IMR-90 (cell line): Measurements from ENCODE around the gene TREM1. TPM values are rescaled to one million over a fixed set of nuclear protein-coding genes. Genes with fewer than 3 reads are reported as not detected.

Source experiments
- ATAC-seq: fragments of 200-7000 bp; cut with Tn5 transposase; 2 replicates; pipeline ENCODE4 v1.9.1; 2020; ENCODE audit warnings: low read depth, mild to moderate bottlenecking, moderate library complexity
- BruUV-seq: library from RNA; stranded (reverse); fragments of 400-500 nt; replicated peaks from 2 replicates; lab custom pipeline; 2021; lab: Mats Ljungman, UMichigan
- CTCF ChIA-PET: fragments of 300-600 bp; formaldehyde crosslinking; extraction: SDS; loops from one replicate; lab custom pipeline; 2021; ENCODE audit warnings: antibody characterized with exemption; lab: Yijun Ruan, JAX
- POLR2A ChIA-PET: fragments of 300-600 bp; sonication (Branson Sonifier 250); formaldehyde crosslinking; loops from one replicate; lab custom pipeline; 2022; ENCODE audit warnings: antibody characterized with exemption; ENCODE audit not compliant: unreplicated experiment; lab: Charles Lee
- DNase-seq: peaks from one replicate; pipeline ENCODE4 v3.0.0; 2013
- H2AFZ ChIP-seq: replicated peaks from 2 replicates; pipeline ENCODE3; 2013; ENCODE audit warnings: low read length, mild to moderate bottlenecking; ENCODE audit not compliant: poor library complexity
- H2AK5ac ChIP-seq: 2 replicates; pipeline ENCODE4 v1.6.1; 2013; ENCODE audit warnings: low read depth, low read length, inconsistent platforms
- H2AK9ac ChIP-seq: replicated peaks from 2 replicates; pipeline ENCODE3; 2013; ENCODE audit warnings: mild to moderate bottlenecking, low read depth, low read length, moderate library complexity; ENCODE audit not compliant: poor library complexity
- H2BK120ac ChIP-seq: 2 replicates; pipeline ENCODE4 v1.6.1; 2013; ENCODE audit warnings: low read depth, low read length, inconsistent platforms
- H2BK15ac ChIP-seq: 3 replicates; pipeline ENCODE4 v1.6.1; 2013; ENCODE audit warnings: low read depth, low read length, inconsistent platforms
- H2BK20ac ChIP-seq: 2 replicates; pipeline ENCODE4 v1.6.1; 2013; ENCODE audit warnings: low read depth, mild to moderate bottlenecking, inconsistent platforms, low read length, moderate library complexity
- H2BK5ac ChIP-seq: 2 replicates; pipeline ENCODE4 v1.6.1; 2013; ENCODE audit warnings: mild to moderate bottlenecking, low read depth, low read length, inconsistent platforms; ENCODE audit not compliant: poor library complexity, severe bottlenecking
- H3K14ac ChIP-seq: replicated peaks from 2 replicates; pipeline ENCODE4 v1.6.1; 2013; ENCODE audit warnings: low read depth, low read length, inconsistent platforms
- H3K18ac ChIP-seq: 2 replicates; pipeline ENCODE4 v1.6.1; 2013; ENCODE audit warnings: low read depth, low read length, control low read depth
- H3K23ac ChIP-seq: 2 replicates; pipeline ENCODE4 v1.6.1; 2013; ENCODE audit warnings: low read depth, low read length, inconsistent platforms
- H3K27ac ChIP-seq: 2 replicates; pipeline ENCODE4 v1.5.1; 2013; ENCODE audit warnings: mild to moderate bottlenecking, control low read depth, low read length; ENCODE audit not compliant: insufficient read depth
- H3K27me3 ChIP-seq: 2 replicates; pipeline ENCODE4 v1.6.1; 2013; ENCODE audit warnings: low read length; ENCODE audit not compliant: control insufficient read depth, insufficient read depth
- H3K36me3 ChIP-seq: 2 replicates; pipeline ENCODE4 v1.6.1; 2013; ENCODE audit warnings: low read length, mixed read lengths; ENCODE audit not compliant: control insufficient read depth, insufficient read depth
- H3K4ac ChIP-seq: 2 replicates; pipeline ENCODE4 v1.6.1; 2013; ENCODE audit warnings: low read depth, low read length, inconsistent platforms
- H3K4me1 ChIP-seq: 2 replicates; pipeline ENCODE4 v1.6.1; 2013; ENCODE audit warnings: low read length, mixed read lengths; ENCODE audit not compliant: control insufficient read depth, insufficient read depth
- H3K4me2 ChIP-seq: 2 replicates; pipeline ENCODE4 v1.6.1; 2013; ENCODE audit warnings: low read depth, mild to moderate bottlenecking, control low read depth, low read length, moderate library complexity
- H3K4me3 ChIP-seq: 2 replicates; pipeline ENCODE4 v1.5.1; 2013; ENCODE audit warnings: low read depth, mild to moderate bottlenecking, control low read depth, low read length, moderate library complexity; ENCODE audit not compliant: insufficient read depth
- H3K56ac ChIP-seq: 2 replicates; pipeline ENCODE4 v1.6.1; 2013; ENCODE audit warnings: low read length, inconsistent platforms; ENCODE audit not compliant: insufficient read depth; ENCODE audit errors: extremely low read depth
- H3K79me1 ChIP-seq, 2 experiments: 2 replicates each; pipeline ENCODE4 v1.6.1; 2013; ENCODE audit warnings: low read length in 2 of 2, inconsistent platforms in 1 of 2, low read depth in 1 of 2
- H3K9ac ChIP-seq: 2 replicates; pipeline ENCODE4 v1.6.1; 2013; ENCODE audit warnings: low read depth, low read length, control low read depth
- H3K9me1 ChIP-seq: 2 replicates; pipeline ENCODE4 v1.6.1; 2013; ENCODE audit warnings: low read length, inconsistent platforms; ENCODE audit not compliant: insufficient read depth
- H3K9me3 ChIP-seq: 2 replicates; pipeline ENCODE4 v1.6.1; 2013; ENCODE audit warnings: low read length; ENCODE audit not compliant: control insufficient read depth, insufficient read depth
- H4K20me1 ChIP-seq: 2 replicates; pipeline ENCODE4 v1.6.1; 2013; ENCODE audit warnings: low read length, inconsistent platforms; ENCODE audit not compliant: insufficient read depth
- H4K5ac ChIP-seq: 2 replicates; pipeline ENCODE4 v1.6.1; 2013; ENCODE audit warnings: mild to moderate bottlenecking, low read depth, low read length, control low read depth
- H4K8ac ChIP-seq, 2 experiments: 2 replicates each; pipeline ENCODE4 v1.6.1; 2013; ENCODE audit warnings: low read depth in 2 of 2, low read length in 2 of 2, control low read depth in 1 of 2, inconsistent platforms in 1 of 2
- H4K91ac ChIP-seq: 2 replicates; pipeline ENCODE4 v1.6.1; 2013; ENCODE audit warnings: low read depth, low read length, inconsistent platforms; ENCODE audit not compliant: insufficient read depth
- FOS ChIP-seq: fragments of 150-350 bp; IDR thresholded peaks from 2 replicates; pipeline ENCODE4 v1.6.1; 2016; ENCODE audit warnings: low read depth, low read length
- NFE2L2 ChIP-seq: fragments of 150-350 bp; IDR thresholded peaks from 2 replicates; pipeline ENCODE4 v1.6.1; 2016; ENCODE audit warnings: low read depth, mild to moderate bottlenecking, low read length
- WGBS, 2 experiments: methylation state at CpG; one replicate each; pipeline versions ENCODE4 v1.1.5 to v1.1.7; 2013; ENCODE audit warnings: missing lambda C conversion rate in 2 of 2; ENCODE audit not compliant: insufficient read length in 1 of 2; ENCODE audit errors: extremely low coverage in 2 of 2; 5-methylcytosine and 5-hydroxymethylcytosine counted together
- dilution Hi-C: fragments of 300-500 bp; cut with HindIII; formaldehyde crosslinking; loops from one replicate; pipeline ENCODE4 v1.14.3; 2018; ENCODE audit warnings: low sequenced_read_pairs; ENCODE audit not compliant: unreplicated experiment
- in situ Hi-C: fragments of 300-500 bp; cut with MboI; formaldehyde crosslinking; loops from 3 replicates; pipeline ENCODE4 v1.14.3; 2019; ENCODE audit warnings: low sequenced_read_pairs, inconsistent platforms, mixed read lengths
- intact Hi-C: fragments of 100-400 bp; cut with micrococcal nuclease; formaldehyde crosslinking; loops from 2 replicates; pipeline ENCODE4 v1.10.0; 2022
- polyA plus RNA-seq, 3 experiments: library from polyadenylated mRNA; depleted of rRNA; stranded (reverse); fragments of >200 nt; gene quantifications; 2 replicates each; pipeline ENCODE4 v1.2.3, GENCODE V29; 2012; ENCODE audit warnings: low replicate concordance in 1 of 3
- total RNA-seq: library from RNA; depleted of rRNA; stranded (reverse); fragments of >200 nt; gene quantifications from 2 replicates; pipeline ENCODE4 v1.2.3, GENCODE V29; 2012
- TF ChIP-seq, protein P1 (sequence below): fragments of 150-350 bp; IDR thresholded peaks from 2 replicates; pipeline ENCODE4 v1.6.1; 2017; ENCODE audit warnings: mild to moderate bottlenecking, antibody characterized with exemption, low read length, low read depth

The TREM1 gene
- total and polyA plus RNA-seq, 2 of the 4 experiments (the other 2 are of a cell fraction) = not detected

DNA sequence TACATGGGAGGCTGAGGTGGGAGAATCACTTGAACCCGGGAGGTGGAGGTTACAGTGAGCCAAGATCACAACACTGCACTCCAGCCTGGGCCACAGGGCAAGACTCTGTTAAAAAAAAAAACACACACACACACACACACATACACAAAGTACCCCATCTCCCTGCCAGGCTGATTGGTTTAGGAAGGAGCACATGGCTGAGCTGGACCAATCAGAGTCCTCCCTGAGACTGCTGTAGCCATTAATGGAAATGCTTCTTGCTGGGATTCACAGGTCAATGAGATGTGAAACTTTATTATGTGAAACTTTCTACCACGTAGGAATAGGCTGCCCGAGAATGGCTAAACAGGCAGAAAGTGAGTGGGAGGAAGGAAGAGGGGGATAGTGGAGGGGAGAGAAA, 2.9 kb downstream of the TREM1 start:
- H2BK120ac ChIP-seq = no peak overlapping the region
- H2BK5ac ChIP-seq = no peak overlapping the region
- no peak overlapping the region for H3K18ac ChIP-seq
- H3K79me1 ChIP-seq = no peaks in the 10 kb centered on the region
- TF ChIP-seq FOS (no peak), NFE2L2 (no peak)
- TF ChIP-seq, protein P1, sequence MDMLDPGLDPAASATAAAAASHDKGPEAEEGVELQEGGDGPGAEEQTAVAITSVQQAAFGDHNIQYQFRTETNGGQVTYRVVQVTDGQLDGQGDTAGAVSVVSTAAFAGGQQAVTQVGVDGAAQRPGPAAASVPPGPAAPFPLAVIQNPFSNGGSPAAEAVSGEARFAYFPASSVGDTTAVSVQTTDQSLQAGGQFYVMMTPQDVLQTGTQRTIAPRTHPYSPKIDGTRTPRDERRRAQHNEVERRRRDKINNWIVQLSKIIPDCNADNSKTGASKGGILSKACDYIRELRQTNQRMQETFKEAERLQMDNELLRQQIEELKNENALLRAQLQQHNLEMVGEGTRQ = no peak; the same call in 1 of the 2 replicates
- dilution Hi-C loops = no loop called here
- no peak overlapping the region for H3K27ac ChIP-seq
- no peaks in the 10 kb centered on the region for H3K4me1 ChIP-seq
- no peaks in the 10 kb centered on the region for H3K9me1 ChIP-seq
- H3K14ac ChIP-seq = no peak overlapping the region
- H3K56ac ChIP-seq = no peak overlapping the region
- no TSS peak for BruUV-seq
- H3K4me2 ChIP-seq = no peak overlapping the region
- CTCF ChIA-PET = no interaction called here
- no peak overlapping the region for H3K4ac ChIP-seq
- DNase-seq (no peak), ATAC-seq (no peak)
- no peak overlapping the region for H3K23ac ChIP-seq
- in situ Hi-C loops = no loop called here
- no peak overlapping the region for H4K91ac ChIP-seq
- no peaks in the 10 kb centered on the region for H4K20me1 ChIP-seq
- H3K36me3 ChIP-seq = no peaks in the 10 kb centered on the region
- no peaks in the 10 kb centered on the region; the same call in 1 of the 2 replicates for H3K27me3 ChIP-seq
- WGBS, 2 experiments = no CpG with 5 or more reads among the region's 3 CpGs
- no peak overlapping the region for H4K5ac ChIP-seq
- POLR2A ChIA-PET = no interaction called here
- H2BK15ac ChIP-seq = no peak overlapping the region
- no peak overlapping the region for H3K4me3 ChIP-seq
- no peaks in the 10 kb centered on the region for H3K9me3 ChIP-seq
- H2AFZ ChIP-seq = no peak overlapping the region
- intact Hi-C loops = no loop called here
- no peak overlapping the region for H2BK20ac ChIP-seq
- H3K9ac ChIP-seq = no peak overlapping the region
- no peak overlapping the region for H2AK5ac ChIP-seq
- no peak overlapping the region for H2AK9ac ChIP-seq
- no peak overlapping the region for H4K8ac ChIP-seq
